ENCODE measurements around the gene HEPHL1.

Gene HEPHL1

GRCh38 chr11:94128746-94129511 lies 107.8 kb downstream of the HEPHL1 start, which contains the start of gene PANX1:
Gene PANX1, plus strand, starts transcription at chr11:94128841. Its CDS starts 472 bp downstream, at chr11:94129313.
- peak; percentile 50 to 55 for DNase-seq (ENCODE audit: low read depth in 1 of 2, low spot score in 1 of 2)

DNA sequence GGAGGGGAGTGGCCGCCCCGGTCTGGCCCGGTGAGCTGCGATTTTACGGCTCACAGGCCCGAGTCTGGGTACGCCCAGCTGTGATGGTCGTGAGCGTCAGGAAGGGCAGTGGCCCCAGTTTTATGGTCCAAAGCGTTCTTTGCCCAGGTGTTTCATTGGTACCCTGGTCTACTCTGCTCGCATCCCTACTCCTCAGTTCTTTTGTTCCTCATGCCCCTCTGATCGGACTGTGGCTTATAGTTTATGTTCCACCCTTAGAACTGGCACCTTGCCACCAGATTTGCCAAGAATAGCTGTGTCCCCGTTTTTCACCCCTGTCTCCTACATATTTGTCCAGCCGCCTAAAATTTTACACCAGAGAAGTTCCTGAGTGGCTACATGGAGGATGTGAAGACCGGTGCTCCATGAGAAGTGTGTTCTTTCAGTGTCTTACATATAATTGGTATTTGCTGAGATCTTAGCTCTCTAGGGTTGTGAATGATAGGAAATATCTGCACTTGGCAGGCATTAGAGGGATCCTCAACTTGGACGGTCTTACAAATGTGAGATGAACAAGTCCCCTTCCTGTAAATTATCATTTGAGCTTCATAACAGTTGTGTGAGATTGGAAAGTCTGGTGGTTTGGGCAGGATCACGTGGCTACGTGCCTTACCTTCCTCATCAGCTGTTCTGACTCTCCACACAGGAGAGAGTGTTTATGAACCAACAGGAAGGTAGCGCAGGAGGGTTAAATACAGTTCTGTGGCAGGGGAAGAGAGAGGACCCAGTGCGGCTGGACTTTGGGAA lies 108.6 kb downstream of the HEPHL1 start:
- DNase-seq (ENCODE audit: low read depth in 1 of 2, low spot score in 1 of 2), result no peak

- DNase-seq (ENCODE audit: low read depth in 1 of 2, low spot score in 1 of 2), result no peak
These were observed 109.3 kb downstream of the HEPHL1 start for GRCh38 chr11:94130298-94131046.

DNA sequence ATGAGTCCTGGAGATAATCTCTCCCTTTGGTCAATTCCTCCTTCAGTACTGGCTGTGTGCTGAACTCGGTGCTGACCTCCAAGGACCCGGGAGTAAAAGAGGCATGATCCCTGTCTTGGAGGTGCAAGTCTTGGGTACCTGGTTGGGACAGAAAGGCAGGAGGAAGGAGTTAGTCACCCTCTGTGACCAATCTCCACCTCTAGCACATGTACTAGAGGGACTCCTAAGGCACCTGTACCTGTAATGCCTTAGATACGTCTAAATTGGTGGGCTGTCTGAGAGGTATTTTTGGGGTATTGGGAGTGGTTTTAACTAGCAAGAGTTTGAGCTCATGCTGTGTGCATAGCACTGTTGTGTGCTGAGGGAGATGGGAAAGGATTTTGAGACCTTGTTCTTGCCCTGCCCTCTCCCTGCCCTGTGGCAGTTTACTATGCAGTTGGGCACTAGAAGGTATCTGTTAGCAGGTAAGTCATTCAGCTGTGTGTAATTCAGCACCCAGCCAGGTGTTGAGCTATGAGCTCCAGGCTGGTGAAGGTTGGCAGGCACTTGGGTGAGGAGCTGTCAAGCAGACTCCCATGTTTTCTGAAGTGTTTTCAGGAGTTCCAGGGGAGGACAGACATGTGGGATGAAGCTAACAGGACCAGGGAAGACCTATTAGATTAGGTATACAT lies 110.0 kb downstream of the HEPHL1 start:
- no peak for DNase-seq (ENCODE audit: low read depth in 1 of 2, low spot score in 1 of 2)

- no peak for DNase-seq (ENCODE audit: low read depth in 1 of 2, low spot score in 1 of 2)
These were observed 110.6 kb downstream of the HEPHL1 start for GRCh38 chr11:94131718-94132115.

DNA sequence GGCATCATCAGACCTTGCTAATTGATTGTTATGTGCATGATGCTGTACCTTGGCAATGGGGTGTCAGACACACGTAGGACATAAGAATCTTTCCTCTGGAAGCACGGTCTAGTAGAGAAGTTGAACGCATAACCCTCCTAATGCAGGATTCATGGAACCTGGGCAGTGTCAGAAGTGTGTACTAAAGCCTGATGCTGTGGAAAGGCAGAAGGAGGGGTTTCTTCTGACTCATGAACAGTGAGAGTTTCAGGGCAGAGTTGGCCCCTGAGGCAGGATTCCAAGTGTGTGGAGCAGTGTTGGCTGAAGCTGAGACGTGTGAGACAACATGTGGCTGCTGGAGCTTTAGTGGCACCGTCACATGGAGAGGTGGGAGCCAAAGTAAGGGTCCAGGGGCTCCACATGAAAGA lies 111.0 kb downstream of the HEPHL1 start:
- DNase-seq (ENCODE audit: low read depth in 1 of 2, low spot score in 1 of 2), result no peak

DNA sequence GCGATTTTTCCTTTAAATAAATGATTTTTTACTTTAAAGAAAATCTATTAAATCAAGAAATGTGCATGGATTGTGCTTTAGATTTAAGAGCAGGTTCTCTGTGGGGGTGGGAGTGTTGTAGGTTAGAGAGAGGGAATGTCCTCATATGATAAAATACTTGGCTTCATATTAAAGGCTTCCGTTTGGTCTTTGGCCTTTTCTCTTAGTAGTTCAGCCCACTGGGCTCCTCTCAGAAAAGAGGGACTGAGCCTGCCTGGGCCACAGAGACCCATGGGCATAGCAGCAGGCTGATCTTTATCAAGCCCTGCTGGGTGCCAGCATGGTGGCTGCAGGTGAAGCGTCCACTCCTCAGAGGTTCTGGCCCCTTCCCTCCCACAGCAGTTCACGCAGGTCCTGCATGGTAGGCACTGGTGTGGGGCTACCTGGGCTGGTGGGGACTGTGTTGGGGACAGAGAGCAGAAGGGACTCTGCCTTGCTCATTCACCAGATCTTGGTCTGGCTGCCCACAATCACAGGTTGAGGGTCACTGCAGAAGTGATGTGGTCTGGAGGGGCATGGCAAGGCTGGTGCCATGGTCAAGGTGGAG lies 111.8 kb downstream of the HEPHL1 start:
- no peak for DNase-seq (ENCODE audit: low read depth in 1 of 2, low spot score in 1 of 2)

DNA sequence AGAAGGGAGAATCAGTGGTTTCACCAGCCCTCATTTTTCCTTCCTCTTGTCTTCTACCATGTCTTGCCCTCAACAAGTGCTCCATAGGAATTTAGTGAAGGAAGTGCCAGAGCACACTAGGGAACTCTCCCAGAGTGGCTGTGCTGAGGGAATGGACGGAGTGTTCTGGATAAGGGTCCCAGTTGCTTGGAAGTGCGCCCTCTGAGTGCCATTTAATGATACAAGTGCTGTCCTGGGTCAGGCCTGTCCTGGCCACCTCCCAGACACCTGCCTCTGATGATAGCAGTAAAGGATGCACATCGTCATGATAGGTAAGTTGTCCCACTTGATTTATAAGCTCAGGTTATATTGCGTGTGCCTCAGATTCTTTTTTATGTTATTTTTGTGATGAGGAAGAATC lies 112.6 kb downstream of the HEPHL1 start:
- no peak for DNase-seq (ENCODE audit: low read depth in 1 of 2, low spot score in 1 of 2)

- peak in 1 of 2 donors; percentile 16 for DNase-seq (ENCODE audit: low read depth in 1 of 2, low spot score in 1 of 2)
These were observed 113.7 kb downstream of the HEPHL1 start for GRCh38 chr11:94134651-94135512.

GRCh38 chr11:94139416-94139815 lies 118.3 kb downstream of the HEPHL1 start:
- no peak for DNase-seq (ENCODE audit: low read depth in 1 of 2, low spot score in 1 of 2)

- DNase-seq (ENCODE audit: low read depth in 1 of 2, low spot score in 1 of 2), result no peak
These were observed 119.1 kb downstream of the HEPHL1 start for GRCh38 chr11:94140154-94140655.

GRCh38 chr11:94141511-94142307 lies 120.6 kb downstream of the HEPHL1 start:
- DNase-seq (ENCODE audit: low read depth in 1 of 2, low spot score in 1 of 2), result no peak

DNA sequence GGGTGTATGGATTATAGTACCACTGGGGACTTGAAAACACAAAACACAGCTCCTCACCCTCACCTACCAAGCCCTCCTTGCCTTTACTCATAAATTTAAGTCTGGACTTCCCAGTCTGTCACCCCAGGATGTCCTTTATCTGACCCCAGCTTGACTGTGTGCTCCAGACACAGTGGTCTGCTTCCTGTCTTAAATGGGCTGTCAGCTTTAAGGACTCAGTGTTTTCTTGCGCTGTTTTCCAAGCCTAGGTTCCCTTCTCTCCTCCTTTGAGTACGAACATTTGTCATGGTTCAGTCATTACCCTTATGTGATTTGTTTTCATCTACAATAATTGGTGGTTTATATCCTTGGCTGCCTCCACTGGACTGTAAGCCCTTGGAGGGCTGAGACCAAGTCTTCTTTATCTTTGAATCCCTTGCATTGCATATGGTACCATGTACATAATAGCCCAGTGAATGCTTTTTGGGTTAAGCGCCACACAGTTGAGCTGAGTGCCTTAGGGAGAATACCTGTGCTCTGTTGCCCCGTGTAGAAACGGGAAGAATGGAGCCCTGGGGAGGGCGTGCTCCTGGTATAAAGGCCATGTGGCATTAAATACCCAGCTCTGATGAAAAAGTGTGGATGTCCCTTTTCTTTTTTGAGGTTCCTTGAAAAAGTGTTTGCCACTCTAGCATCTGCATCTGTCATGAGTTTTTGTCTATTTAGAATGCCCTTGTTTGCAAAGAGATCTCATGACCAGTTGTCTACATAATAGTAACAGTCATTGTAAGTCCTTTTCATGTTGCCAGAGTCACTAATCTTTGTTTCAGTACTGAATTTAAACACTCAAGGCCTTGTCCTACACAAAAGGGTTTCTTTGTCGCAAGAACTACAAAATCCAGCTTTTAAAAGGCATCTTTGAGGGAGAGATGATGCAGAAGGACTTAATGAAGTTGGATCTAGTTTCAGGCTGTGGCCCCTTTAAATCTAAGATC lies 121.4 kb downstream of the HEPHL1 start:
- no peak for DNase-seq (ENCODE audit: low read depth in 1 of 2, low spot score in 1 of 2)

DNA sequence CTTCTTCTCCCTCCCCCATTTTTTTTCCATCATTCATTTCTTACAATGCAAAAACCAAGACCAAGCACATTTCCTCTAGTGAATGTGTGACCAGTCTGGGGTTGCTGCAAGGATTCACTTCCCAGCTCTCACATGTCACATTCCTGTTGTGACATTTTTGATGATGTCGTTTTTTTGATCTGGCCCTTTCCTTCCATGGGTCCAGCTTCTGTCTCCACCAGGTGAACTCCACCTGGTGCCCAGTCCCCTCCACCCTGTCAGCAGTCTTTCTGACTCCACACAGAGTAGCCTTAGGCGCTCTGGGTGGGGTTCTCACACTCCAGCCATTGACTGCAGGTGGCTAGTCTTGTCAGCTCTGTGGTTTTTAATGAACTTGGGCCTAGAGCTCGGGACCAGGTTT lies 123.1 kb downstream of the HEPHL1 start:
- no peak for DNase-seq (ENCODE audit: low read depth in 1 of 2, low spot score in 1 of 2)

DNA sequence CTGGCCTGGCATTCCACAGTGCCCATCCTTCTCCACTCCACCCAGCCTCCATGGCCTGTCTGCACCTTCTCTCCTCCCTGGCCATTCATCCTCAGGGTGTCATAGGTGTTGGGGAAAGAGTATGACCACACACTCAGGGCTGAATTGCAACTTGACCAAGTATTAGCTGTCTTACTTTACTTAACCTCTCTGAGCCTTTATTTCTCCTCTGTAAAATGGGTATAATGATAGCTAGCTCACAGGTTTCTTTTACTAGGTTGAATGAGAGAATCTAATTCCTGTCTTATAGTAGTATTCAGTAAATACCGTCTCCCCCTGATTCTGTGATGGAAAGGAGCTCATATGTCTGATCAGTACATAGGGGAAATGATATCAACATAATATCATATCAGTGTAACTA lies 123.5 kb downstream of the HEPHL1 start:
- DNase-seq (ENCODE audit: low read depth in 1 of 2, low spot score in 1 of 2), result no peak

- no peak for DNase-seq (ENCODE audit: low read depth in 1 of 2, low spot score in 1 of 2)
These were observed 124.3 kb downstream of the HEPHL1 start for GRCh38 chr11:94145431-94145830.

DNA sequence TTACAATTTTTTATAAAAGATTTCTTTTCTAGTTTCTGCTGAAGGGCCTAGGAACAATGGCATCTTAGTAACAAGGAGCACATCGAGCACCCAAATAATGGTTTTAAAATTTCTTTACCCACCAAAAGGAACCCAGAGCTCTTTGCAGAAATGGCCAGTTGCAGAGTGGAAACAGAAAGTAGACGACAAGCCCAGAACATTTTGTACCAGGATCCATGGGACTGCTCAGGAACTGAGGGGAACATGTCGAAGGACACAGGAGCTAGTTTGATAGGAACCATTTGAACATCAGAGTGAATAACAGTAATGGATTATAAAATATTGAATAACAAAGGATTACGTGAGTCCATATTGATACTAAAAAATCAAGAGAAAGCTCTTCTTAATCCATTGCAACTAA lies 124.8 kb downstream of the HEPHL1 start:
- no peak for DNase-seq (ENCODE audit: low read depth in 1 of 2, low spot score in 1 of 2)

GRCh38 chr11:94147433-94147845 lies 126.3 kb downstream of the HEPHL1 start:
- DNase-seq (ENCODE audit: low read depth in 1 of 2, low spot score in 1 of 2), result no peak
